ENCODE measurements around the gene EIF4E3. TPM values are rescaled to one million over a fixed set of nuclear protein-coding genes. Genes with fewer than 3 reads are reported as not detected.
A peak's percentile ranks its signal among the peaks of the same experiment; 100 is the strongest.

Gene EIF4E3
- total RNA-seq, 1 donor from 2014 or later, result 22.8 TPM

DNA sequence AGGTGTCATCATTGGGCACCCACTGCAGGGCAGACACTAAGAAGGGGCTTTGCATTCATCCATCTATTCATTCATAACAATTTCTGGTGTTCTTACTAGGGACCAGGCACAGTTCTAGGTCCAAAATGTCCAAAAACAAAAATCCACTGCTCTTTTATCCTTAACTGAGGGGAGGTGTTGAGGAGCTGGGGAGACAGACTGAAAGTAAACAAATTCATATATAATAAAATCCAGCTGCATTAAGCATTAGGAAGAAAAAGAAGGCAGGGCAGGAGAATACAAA is 1.1 kb downstream of the EIF4E3 start:
- no peak for FAIRE-seq
- DNase-seq (ENCODE audit: low spot score in 2 of 2), result no peak

- FAIRE-seq (no peak), DNase-seq (ENCODE audit: low spot score in 2 of 2) (no peak)
Observed at GRCh38 chr3:71723452-71724170, 1.6 kb downstream of the EIF4E3 start.

- FAIRE-seq (no peak), DNase-seq (ENCODE audit: low spot score in 2 of 2) (no peak)
Observed at GRCh38 chr3:71722693-71723092, 2.5 kb downstream of the EIF4E3 start.

DNA sequence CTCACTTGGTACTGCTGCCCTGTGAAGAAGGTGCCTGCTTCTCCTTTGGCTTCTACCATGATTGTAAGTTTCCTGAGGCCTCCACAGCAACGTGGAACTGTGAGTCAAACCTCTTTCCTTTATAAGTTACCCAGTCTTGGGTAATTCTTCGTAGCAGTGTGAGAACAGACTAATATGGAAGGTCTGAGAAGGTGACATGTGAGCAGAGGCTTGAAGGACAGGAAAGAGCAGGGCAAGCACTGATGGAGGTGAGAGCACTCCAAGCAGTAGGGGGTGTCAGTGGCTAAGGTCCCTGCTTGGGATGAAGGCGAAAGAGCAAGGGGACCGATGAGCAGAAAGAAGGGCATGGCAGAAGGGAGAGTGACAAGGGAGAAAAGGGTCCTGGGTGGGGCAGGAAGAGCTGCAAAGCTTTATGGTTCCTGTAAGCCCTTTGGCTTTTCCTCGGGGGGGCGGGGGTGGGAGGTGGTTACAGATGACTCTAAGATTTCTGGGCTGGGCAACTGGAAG is 3.5 kb downstream of the EIF4E3 start:
- FAIRE-seq (no peak), DNase-seq (ENCODE audit: low spot score in 2 of 2) (no peak)

DNA sequence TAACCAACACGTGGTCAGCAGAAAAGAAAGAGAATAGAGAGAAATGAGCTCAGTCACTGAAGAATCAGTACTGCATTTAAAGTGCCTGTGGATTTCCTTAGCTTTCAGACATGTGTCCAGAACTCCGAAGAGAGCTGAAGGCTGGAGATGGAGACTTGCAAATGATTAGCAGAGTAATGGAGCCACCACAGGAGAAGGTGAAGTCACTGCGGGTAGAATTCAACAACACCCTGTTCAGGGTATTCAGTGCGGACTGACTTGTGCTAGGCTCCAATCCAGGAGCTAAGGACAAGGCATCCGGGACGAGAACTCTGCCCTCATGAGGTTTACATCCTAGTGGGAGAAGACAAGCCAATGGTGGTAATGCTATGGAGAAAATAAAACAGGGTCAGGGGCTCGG is 4.2 kb downstream of the EIF4E3 start:
- DNase-seq (ENCODE audit: low spot score in 2 of 2) (no peak), FAIRE-seq (no peak)

GRCh38 chr3:71718072-71718471 is 7.1 kb downstream of the EIF4E3 start:
- no peak for FAIRE-seq
- DNase-seq (ENCODE audit: low spot score in 2 of 2), result no peak

- FAIRE-seq (no peak), DNase-seq (ENCODE audit: low spot score in 2 of 2) (no peak)
Observed at GRCh38 chr3:71714595-71714994, 10.6 kb downstream of the EIF4E3 start.

GRCh38 chr3:71713041-71713440 is 12.2 kb downstream of the EIF4E3 start:
- DNase-seq (ENCODE audit: low spot score in 2 of 2) (no peak), FAIRE-seq (no peak)

GRCh38 chr3:71710906-71711494 is 14.2 kb downstream of the EIF4E3 start:
- DNase-seq (ENCODE audit: low spot score in 2 of 2) (peak in 1 of 2 donors; percentile 52), FAIRE-seq (peak; percentile 89)

DNA sequence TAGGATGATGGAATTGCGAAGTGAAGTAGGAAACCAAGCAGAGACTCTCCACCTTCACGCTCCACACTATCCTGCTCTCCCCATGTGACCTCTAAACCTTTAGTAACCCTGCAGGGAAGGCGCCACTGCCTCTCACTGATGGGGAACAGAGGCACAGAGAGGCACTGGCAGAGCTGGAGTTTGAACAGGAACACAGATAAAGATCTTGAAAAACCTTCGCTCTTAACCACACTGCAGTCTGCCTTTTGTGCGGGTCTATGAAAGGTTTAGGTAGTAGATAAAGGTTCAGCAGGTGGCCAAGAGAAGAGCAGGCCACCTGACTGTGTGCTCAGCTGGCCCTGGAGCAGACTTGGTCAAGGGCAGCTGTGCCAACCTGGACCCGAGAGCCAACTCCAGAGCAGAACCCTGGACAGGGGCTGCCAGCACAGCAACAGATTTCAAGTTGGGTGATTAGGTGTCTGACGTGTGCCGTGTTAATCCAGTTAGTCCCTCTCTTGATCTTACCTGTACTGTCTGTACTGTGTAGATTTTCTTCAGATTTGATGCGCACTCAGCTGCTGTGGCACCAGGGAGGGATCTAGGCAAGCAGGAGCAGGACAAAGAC is 15.2 kb downstream of the EIF4E3 start:
- no peak for FAIRE-seq

DNA sequence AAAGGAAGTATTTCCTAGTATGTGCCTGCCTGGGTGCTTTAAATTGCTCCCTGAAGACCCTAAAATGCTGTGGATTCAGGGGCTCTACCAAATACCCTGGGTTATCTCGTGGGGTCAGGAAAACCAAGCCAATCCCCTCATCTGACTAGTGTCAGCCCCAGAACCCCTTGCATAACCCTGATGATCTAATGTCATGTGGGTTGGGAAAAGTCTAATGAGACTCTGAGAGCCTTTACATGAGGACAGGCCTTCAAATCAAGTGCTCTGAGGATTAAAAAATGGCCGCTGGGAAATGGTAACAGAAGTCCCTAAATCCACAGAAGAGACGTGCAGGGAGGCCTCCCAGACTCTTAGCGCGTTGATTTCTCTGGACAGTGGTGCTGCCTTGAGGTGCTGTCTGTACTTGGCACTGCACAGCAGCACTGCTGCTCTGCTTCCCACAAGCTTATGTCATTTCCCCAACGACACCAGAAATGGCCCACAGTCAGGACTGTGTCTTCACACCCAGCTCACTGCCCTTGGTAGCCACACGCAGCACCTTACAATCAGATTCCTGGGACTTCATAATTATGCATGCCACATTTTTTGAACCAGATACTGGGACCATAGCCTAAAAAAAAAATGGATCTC is 16.6 kb downstream of the EIF4E3 start:
- DNase-seq (ENCODE audit: low spot score in 2 of 2) (no peak), FAIRE-seq (no peak)

More for the DNA sequence above, 15.2 kb downstream of the EIF4E3 start:
- no peak for DNase-seq (ENCODE audit: low spot score in 2 of 2)

DNA sequence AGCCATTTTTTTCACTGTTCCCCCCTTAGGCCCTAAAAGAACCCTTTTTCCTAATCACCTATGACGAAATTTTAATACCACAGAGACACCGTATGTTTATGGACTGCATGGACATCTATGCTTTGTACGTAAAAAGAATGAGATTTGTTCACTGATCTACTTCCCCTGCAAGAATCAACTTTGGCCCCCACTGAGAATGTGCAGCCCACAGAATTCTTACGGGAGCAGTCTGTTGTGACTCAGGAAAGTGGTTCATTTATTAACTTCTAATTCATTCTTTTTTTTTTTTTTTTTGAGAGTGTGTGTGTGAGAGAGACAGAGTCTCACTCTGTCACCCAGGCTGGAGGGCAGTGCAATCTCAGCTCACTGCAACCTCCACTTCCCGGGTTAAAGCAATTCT is 17.6 kb downstream of the EIF4E3 start:
- DNase-seq (ENCODE audit: low spot score in 2 of 2), result no peak
- FAIRE-seq, result no peak

GRCh38 chr3:71705681-71706080 is 19.5 kb downstream of the EIF4E3 start:
- FAIRE-seq, result no peak
- no peak for DNase-seq (ENCODE audit: low spot score in 2 of 2)

DNA sequence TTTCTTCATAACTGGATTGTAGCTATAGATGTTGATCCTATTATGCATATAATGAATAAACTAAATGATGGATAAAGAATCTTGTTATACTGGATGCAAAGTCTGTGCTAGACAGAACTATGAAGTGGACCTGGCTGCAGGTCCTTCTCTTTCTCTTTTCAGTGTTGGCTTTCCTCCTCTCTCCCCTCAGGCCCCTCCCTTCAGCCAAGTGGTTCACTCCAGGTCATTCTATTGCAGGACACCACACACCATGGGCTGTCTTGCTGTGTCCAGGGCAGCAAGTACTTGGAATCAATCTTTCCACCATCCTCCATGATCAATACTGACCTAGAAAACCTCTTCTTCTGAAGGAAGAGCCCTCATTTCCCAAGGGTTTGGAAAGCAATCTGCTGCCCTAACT is 20.3 kb downstream of the EIF4E3 start:
- DNase-seq (ENCODE audit: low spot score in 2 of 2) (no peak), FAIRE-seq (no peak)

- DNase-seq (ENCODE audit: low spot score in 2 of 2) (no peak), FAIRE-seq (no peak)
Observed at GRCh38 chr3:71703797-71704196, 21.4 kb downstream of the EIF4E3 start.

DNA sequence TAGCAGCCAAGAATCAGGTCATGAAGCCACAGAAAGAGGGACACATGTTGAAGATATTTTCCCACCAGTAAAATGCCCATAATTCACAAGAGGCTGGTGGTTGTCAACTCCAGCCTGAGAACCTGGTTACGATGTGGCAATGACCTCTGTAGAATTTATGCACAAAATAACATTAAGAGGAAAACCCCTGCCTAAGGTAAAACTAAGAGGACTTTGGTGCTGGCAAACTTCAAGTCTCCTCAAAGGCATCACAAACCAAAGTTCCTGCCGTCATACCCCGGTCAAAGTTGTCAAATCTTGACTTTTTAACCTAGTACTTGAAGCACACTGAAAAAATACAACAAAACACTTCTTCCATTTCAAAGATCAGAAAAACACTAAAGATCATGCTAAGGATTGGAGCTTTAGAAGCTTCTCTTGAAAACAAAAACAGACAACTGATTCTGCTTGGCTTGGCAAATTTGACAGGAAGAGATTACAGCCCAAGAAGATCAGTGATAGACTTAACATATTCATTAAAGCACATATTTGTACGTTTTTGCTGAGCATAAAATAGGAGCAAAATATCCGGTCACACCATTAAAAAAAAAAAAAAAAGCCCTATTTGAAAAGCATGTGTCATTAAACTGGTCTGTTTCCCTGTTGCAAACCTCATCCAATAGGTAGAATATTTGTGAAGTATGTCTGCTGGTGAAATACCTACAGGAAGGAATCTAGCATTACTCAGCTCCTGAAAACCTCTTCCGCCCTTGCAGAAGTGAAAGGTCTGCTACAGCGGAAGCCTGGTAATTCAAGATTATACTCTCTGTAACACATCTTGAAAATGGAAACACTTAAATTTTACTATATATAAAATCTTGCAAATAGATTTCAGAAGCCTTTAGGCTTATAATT is 22.8 kb downstream of the EIF4E3 start:
- DNase-seq (ENCODE audit: low spot score in 2 of 2), result no peak
- FAIRE-seq, result no peak

GRCh38 chr3:71701251-71701762 is 23.9 kb downstream of the EIF4E3 start:
- DNase-seq (ENCODE audit: low spot score in 2 of 2), result no peak
- FAIRE-seq, result no peak

GRCh38 chr3:71695000-71695482 is 30.2 kb downstream of the EIF4E3 start:
- FAIRE-seq, result no peak

DNA sequence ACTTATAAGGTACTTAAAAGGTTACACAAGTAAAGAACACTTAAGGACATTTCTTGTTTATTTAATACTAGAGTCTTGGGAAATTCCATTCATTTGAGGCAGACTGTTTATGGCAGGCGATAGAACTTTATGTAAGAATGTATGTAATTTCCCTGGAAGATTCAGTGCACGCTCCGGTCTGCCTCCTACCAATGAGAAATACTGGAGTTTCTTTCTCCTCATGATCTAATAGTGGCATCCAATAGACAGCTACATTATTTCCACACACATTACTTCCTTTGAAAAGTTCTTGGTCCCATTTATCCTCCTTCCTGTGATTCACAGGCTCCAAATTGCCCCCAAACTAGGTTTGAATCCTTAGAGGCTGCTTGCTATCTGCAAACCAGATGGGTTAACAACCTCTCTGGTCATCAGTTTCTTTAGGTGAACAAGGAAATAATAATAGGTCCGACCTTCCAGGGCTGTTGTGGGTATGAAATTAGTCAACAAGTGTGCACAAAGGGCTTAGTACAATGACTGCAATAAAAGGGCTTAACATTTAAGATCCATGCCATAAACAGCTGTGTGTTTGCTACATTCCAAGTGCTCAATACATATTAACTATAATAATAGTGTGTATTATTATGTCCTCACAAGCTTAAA is 30.7 kb downstream of the EIF4E3 start:
- DNase-seq (ENCODE audit: low spot score in 2 of 2), result no peak
- no peak for FAIRE-seq

More at GRCh38 chr3:71695000-71695482, 30.2 kb downstream of the EIF4E3 start:
- no peak for DNase-seq (ENCODE audit: low spot score in 2 of 2)

DNA sequence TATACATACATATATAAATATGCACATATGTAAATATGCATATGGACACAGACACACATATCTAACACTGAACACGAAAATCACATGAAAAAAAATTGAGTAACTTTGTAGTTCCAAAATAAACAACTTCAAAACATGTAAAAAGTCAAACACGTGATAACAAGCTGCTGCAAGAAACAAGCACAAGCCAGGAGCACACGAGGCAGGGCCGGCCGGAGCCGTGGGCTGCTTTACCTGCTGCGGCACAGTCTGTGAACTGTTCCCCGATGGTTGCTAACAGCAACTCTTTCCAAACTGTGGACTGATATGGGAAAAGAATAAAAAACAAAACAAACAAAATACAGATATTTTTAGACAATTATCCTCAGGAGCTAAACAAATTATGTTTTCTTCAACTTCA is 31.6 kb downstream of the EIF4E3 start:
- FAIRE-seq, result no peak
- DNase-seq (ENCODE audit: low spot score in 2 of 2), result no peak

Data from frontal cortex (tissue), 4 donors.